ENCODE measurements around the gene RPL36AL.

Gene RPL36AL

GRCh38 chr14:49583629-49584028, 36.8 kb downstream of the RPL36AL start:
- no peak for TF ChIP-seq CTCF (IDR thresholded peaks at IDR 0.05; ENCODE audit: borderline replicate concordance, insufficient read depth, low read depth, low read length)
- peak overlapping the region; percentile 86 for H3K4me3 ChIP-seq (ENCODE audit: low read depth, low read length)

GRCh38 chr14:49582113-49582977, 38.1 kb downstream of the RPL36AL start:
- no peak for TF ChIP-seq CTCF (IDR thresholded peaks at IDR 0.05; ENCODE audit: borderline replicate concordance, insufficient read depth, low read depth, low read length)
- no peak overlapping the region for H3K4me3 ChIP-seq (ENCODE audit: low read depth, low read length)

DNA sequence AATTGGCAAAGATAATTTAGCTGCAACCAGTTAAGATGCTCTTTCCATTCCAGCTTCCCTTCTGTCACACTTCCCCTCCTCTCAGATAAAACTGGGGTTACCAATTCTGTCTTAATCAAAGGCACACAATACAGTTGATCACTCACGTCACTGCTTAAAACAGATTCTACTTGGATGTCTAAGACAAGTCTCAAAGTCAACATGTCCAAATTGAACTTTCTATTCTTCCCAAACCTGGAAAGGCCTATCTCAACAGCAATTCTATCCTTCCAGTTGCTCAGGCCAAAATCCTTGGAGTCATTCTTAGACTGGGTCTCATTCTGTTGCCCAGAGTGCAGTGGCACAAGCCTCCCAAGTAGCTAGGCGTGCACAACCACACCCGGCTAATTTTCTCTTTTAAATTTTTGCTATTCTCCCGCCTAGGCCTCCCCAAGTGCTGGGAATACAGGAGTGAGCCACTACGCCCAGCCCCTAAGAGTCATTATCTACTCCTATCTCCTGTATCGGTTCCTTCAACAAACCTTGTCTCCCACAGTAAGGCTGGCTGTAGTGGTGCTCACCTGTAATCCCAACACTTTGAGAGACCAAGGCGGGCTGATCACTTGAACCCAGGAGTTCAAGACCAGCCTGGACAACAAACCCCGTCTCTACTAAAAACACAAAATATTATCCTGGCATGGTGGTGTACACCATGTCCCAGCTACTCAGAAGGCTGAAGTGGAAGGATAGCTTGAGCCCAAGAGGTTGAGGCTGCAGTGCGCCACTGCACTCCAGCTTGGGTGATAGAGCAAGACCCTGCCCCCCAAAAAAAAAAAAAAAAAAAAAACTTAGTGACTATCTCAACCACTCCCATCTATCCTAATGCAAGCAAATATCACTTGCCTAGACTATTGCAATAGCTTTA, 39.0 kb downstream of the RPL36AL start:
- TF ChIP-seq CTCF (IDR thresholded peaks at IDR 0.05; ENCODE audit: borderline replicate concordance, insufficient read depth, low read depth, low read length), result no peak
- no peak overlapping the region for H3K4me3 ChIP-seq (ENCODE audit: low read depth, low read length)

DNA sequence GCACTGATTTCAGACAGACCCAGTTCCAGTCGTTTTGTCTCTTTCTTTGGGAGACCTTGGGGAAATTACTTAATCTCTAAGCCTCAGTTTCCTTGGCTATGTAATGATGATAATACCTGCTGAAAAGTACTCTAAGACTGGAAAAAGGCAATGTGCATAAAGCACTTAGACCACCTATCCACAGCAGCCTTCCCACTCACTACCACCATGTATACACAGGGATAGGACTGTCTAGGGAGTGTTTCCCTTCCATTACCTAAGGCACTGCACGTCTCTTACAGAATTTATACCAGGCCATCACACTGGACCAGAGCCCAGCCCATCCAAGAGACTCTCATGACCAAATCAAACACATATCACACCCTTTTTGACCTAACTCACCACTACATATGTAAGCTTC, 40.6 kb downstream of the RPL36AL start:
- H3K4me3 ChIP-seq (ENCODE audit: low read depth, low read length), result no peak overlapping the region
- TF ChIP-seq CTCF (IDR thresholded peaks at IDR 0.05; ENCODE audit: borderline replicate concordance, insufficient read depth, low read depth, low read length), result no peak

DNA sequence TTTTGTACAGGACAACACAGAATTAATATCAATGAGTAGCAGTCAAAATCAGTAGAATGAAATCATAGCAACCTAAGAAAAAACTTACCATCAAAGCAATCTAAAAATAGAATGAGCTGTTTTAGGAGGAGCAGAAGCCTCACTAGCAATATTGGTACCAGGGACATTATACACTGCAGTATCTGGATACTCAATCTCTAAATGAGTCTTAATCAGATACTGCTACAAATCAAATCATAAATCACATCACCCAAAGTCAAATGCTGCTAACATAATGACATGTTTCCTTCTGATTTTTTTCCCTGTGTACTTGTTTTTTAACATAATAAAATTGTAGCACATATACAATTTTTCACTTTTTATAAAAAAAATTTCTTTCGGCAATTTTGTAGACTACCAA, 42.3 kb downstream of the RPL36AL start:
- H3K4me3 ChIP-seq (ENCODE audit: low read depth, low read length), result no peak overlapping the region
- no peak for TF ChIP-seq CTCF (IDR thresholded peaks at IDR 0.05; ENCODE audit: borderline replicate concordance, insufficient read depth, low read depth, low read length)

DNA sequence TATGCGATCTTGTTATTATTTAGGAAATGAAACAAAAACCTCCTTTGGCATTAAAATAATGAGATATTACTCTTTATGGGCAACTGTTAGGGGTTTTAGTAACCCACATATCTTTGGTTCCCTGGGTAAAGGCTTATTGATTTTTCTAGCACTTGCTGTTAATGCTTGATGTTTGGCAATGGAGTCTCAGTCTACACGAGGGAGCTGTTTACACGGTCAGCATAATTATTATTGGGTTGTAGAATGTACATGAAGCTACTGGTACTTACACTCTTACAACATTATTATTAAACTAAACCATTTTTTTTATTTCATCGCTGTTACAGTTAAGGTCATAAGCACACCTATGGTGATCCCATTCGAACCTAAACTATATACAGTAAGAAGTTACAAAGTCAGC, 46.4 kb downstream of the RPL36AL start:
- TF ChIP-seq CTCF (IDR thresholded peaks at IDR 0.05; ENCODE audit: borderline replicate concordance, insufficient read depth, low read depth, low read length), result no peak
- H3K4me3 ChIP-seq (ENCODE audit: low read depth, low read length), result no peak overlapping the region

All from GM12875 (cell line).